AG20443 (cell line): ENCODE measurements around the gene CYP27B1.
A peak's percentile ranks its signal among the peaks of the same experiment; 100 is the strongest.

Source experiments
- DNase-seq: peaks from one replicate; pipeline ENCODE4 v3.0.0; 2012; ENCODE audit warnings: low spot score, mixed read lengths

The CYP27B1 gene

GRCh38 chr12:57766464-57767304, at the start of gene CYP27B1:
CYP27B1 (minus strand) TSS chr12:57767078; CDS start chr12:57767041, 37 bp downstream.
- no peak for DNase-seq

GRCh38 chr12:57816001-57816854, 49.4 kb upstream of the CYP27B1 start:
- no peak for DNase-seq

- DNase-seq: no peak
These were observed 48.5 kb upstream of the CYP27B1 start for GRCh38 chr12:57815177-57816000.

- no peak for DNase-seq
These were observed 47.3 kb upstream of the CYP27B1 start for GRCh38 chr12:57813971-57814772.

- DNase-seq: no peak
These were observed 46.5 kb upstream of the CYP27B1 start for GRCh38 chr12:57813111-57813970.

- DNase-seq: no peak
These were observed 44.3 kb upstream of the CYP27B1 start for GRCh38 chr12:57811028-57811755.

- DNase-seq: no peak
These were observed 43.6 kb upstream of the CYP27B1 start for GRCh38 chr12:57810450-57810849.

- no peak for DNase-seq
These were observed 42.5 kb upstream of the CYP27B1 start for GRCh38 chr12:57809425-57809824.

GRCh38 chr12:57808351-57808750, 41.5 kb upstream of the CYP27B1 start:
- no peak for DNase-seq

- DNase-seq: no peak
These were observed 40.4 kb upstream of the CYP27B1 start for GRCh38 chr12:57807285-57807684.

GRCh38 chr12:57806677-57807076, 39.8 kb upstream of the CYP27B1 start:
- DNase-seq: no peak

- DNase-seq: peak; percentile 80
These were observed 36.5 kb upstream of the CYP27B1 start for GRCh38 chr12:57803319-57803893.

- no peak for DNase-seq
These were observed 35.7 kb upstream of the CYP27B1 start for GRCh38 chr12:57802607-57803006.

- DNase-seq: no peak
These were observed 34.1 kb upstream of the CYP27B1 start for GRCh38 chr12:57800965-57801364.

- DNase-seq: no peak
These were observed 31.1 kb upstream of the CYP27B1 start for GRCh38 chr12:57797933-57798332.

GRCh38 chr12:57796996-57797395, 30.1 kb upstream of the CYP27B1 start:
- DNase-seq: no peak

- DNase-seq: no peak
These were observed 28.5 kb upstream of the CYP27B1 start for GRCh38 chr12:57795354-57795753.

- peak; percentile 75 for DNase-seq
These were observed 27.0 kb upstream of the CYP27B1 start for GRCh38 chr12:57793920-57794319.

GRCh38 chr12:57783861-57784260, 17.0 kb upstream of the CYP27B1 start:
- no peak for DNase-seq
